Keratinocyte (primary cell): ENCODE data around the gene CBFA2T3.

Experiments
- EZH2 ChIP-seq: IDR thresholded peaks from one replicate; pipeline ENCODE4 v1.6.1; 2012; ENCODE audit warnings: inconsistent platforms, mild to moderate bottlenecking, low read length, moderate library complexity
- TF ChIP-seq, protein P1 (sequence below), 3 experiments: IDR thresholded peaks in 1 of 3; conservative IDR thresholded peaks in 1 of 3; optimal IDR thresholded peaks in 1 of 3; 2 replicates in 2 of 3; 3 replicates in 1 of 3; pipeline versions ENCODE3 to v1.5.1; 2011; ENCODE audit warnings: low read length in 3 of 3, mild to moderate bottlenecking in 3 of 3, moderate library complexity in 2 of 3, control low read depth in 1 of 3, inconsistent platforms in 1 of 3; ENCODE audit not compliant: insufficient read depth in 2 of 3; ENCODE audit errors: extremely low read depth in 1 of 3

DNA sequence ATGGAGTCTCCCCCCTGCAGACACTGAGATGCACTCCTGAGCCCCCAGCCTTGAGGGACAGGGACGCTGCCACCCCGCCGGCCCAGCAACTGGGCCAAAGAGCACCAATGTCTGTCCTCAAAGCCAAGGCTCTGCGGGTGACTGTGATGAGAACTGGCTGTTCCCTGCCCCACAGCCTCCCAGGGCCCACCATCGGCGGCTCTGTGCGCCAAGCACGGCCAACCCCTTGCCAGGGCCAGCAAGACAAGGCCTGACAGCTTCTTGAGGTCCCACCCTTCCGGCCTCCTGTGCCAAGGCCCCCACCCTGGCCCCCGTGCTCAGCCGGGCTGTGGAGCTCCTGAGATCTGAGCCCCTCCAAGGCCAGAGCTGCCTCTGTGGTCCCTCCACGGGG lies 76.3 kb downstream of the CBFA2T3 start:
- TF ChIP-seq, protein P1, sequence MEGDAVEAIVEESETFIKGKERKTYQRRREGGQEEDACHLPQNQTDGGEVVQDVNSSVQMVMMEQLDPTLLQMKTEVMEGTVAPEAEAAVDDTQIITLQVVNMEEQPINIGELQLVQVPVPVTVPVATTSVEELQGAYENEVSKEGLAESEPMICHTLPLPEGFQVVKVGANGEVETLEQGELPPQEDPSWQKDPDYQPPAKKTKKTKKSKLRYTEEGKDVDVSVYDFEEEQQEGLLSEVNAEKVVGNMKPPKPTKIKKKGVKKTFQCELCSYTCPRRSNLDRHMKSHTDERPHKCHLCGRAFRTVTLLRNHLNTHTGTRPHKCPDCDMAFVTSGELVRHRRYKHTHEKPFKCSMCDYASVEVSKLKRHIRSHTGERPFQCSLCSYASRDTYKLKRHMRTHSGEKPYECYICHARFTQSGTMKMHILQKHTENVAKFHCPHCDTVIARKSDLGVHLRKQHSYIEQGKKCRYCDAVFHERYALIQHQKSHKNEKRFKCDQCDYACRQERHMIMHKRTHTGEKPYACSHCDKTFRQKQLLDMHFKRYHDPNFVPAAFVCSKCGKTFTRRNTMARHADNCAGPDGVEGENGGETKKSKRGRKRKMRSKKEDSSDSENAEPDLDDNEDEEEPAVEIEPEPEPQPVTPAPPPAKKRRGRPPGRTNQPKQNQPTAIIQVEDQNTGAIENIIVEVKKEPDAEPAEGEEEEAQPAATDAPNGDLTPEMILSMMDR (optimal IDR thresholded peaks at IDR 0.05 in 1 of 3, IDR thresholded peaks at IDR 0.05 in 1 of 3, conservative IDR thresholded peaks at IDR 0.05 in 1 of 3; ENCODE audit: extremely low read depth in 1 of 3, insufficient read depth in 2 of 3, low read length in 3 of 3) = no peak
- TF ChIP-seq EZH2 = no peak
